ENCODE results near the gene NTM. TPM values are rescaled to one million over a fixed set of nuclear protein-coding genes. Genes with fewer than 3 reads are reported as not detected.

NTM gene
- total RNA-seq, 4 donors from 2014 or later: 3.6 to 11.8 (median 7.8) TPM

DNA sequence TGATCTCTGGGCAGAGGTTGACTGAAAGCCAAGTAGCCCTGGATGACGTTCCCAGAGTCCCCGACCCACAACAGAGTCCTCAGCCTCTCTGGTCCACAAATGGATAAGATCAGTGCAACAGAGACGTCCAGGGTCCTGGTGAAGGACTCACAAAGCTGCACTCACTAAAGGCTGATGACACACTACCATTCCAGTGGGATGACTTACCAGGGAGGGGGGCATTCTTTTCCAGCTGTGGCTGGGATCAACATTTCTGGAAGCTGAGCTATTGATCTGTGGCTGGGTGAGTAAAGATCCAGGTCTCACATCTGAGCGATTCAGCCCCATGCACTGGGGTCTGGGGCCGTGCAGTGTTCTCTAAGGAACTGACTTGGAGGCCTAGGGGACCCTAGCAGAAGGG lies 296.2 kb downstream of the NTM start:
- Histone ChIP-seq H3K27ac (no peak overlapping the region), H3K27me3 (peaks cover 4% of the 10 kb centered on the region), H3K36me3 (no peaks in the 10 kb centered on the region), H3K4me1 (no peaks in the 10 kb centered on the region), H3K4me3 (no peak overlapping the region), H3K9me3 (no peaks in the 10 kb centered on the region)
- no peak for ATAC-seq
- TF ChIP-seq EP300 (IDR thresholded peaks at IDR 0.05) (no peak), POLR2AphosphoS5 (IDR thresholded peaks at IDR 0.05) (no peak), POLR2A (IDR thresholded peaks at IDR 0.05) (no peak)
- TF ChIP-seq, protein P1, sequence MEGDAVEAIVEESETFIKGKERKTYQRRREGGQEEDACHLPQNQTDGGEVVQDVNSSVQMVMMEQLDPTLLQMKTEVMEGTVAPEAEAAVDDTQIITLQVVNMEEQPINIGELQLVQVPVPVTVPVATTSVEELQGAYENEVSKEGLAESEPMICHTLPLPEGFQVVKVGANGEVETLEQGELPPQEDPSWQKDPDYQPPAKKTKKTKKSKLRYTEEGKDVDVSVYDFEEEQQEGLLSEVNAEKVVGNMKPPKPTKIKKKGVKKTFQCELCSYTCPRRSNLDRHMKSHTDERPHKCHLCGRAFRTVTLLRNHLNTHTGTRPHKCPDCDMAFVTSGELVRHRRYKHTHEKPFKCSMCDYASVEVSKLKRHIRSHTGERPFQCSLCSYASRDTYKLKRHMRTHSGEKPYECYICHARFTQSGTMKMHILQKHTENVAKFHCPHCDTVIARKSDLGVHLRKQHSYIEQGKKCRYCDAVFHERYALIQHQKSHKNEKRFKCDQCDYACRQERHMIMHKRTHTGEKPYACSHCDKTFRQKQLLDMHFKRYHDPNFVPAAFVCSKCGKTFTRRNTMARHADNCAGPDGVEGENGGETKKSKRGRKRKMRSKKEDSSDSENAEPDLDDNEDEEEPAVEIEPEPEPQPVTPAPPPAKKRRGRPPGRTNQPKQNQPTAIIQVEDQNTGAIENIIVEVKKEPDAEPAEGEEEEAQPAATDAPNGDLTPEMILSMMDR (IDR thresholded peaks at IDR 0.05): no peak
- WGBS, 2 donors (ENCODE audit: low coverage in 1 of 2): no CpG with 5 or more reads among the region's 5 CpGs

DNA sequence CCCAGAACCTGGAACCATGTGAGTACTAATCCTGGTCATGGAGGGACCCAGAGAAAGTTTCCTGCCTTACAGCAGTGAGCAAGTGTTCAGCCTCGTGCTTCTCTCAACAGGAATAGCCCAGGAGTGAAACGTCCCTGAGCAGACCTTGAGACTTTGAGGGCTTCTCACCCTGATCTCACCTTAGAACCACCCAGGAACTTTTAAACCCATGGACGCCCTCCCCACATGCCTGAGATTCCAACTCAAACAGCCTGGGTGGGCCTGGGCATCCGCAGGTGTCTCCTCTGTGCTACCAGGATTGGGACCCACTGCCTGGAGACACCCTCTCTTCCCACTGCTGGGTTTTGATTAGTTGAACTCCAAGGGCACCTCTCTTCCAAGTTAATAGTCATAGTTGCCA lies 297.2 kb downstream of the NTM start:
- Histone ChIP-seq H3K9me3 (no peaks in the 10 kb centered on the region), H3K4me3 (no peak overlapping the region), H3K27ac (no peak overlapping the region), H3K36me3 (no peaks in the 10 kb centered on the region), H3K27me3 (peaks cover 4% of the 10 kb centered on the region), H3K4me1 (no peaks in the 10 kb centered on the region)
- TF ChIP-seq POLR2A (IDR thresholded peaks at IDR 0.05) (no peak), EP300 (IDR thresholded peaks at IDR 0.05) (no peak), POLR2AphosphoS5 (IDR thresholded peaks at IDR 0.05) (no peak)
- TF ChIP-seq, protein P1 (IDR thresholded peaks at IDR 0.05): no peak
- WGBS, 2 donors (ENCODE audit: low coverage in 1 of 2): 100% methylated on average over 3 of the region's 4 CpGs; no CpG with 5 or more reads in 1 of the 2 donors
- ATAC-seq: no peak

DNA sequence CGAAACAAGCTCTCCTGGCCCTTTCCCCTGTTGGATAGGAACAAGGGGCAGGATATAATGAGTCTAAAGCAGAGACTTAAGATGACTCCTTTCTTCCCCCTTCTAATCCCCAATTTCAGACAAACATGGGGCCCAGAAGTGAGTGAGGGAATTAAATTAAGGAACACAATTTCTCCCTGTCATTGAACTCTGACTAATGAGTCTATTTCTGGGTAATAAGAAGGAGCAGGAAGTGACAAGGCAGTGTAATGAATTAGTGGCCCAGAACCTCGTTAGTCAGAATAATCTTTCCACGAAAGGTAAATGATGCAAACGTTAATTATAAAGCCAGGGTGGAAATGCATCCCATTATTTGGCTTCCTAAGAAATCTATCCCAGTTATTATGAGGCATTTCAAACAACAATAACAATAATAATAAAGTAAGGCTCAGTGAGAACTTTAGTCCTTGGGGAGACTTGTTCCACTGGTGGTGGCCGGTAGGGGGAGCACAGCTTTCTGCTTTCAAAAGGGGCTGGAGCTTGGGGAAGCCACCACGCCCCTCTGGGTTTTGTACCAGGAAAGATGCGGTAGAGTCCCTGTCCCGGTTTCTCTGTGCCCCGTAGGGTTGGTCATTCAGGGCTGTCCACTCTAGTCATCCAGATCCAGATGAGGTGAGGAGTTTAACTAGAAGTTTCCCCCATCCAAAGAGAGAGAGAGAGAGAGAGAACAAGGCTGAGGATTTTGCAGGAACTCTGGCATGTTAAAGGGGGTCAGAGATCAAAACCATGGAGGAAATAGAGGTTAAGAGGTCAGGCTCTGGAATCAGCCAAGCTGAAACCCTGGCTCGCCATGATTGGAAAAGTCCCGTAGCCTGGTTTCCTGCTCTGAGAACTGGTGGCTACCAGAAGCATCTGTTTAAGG lies 298.3 kb downstream of the NTM start:
- H3K36me3 ChIP-seq: no peaks in the 10 kb centered on the region
- H3K9me3 ChIP-seq: no peaks in the 10 kb centered on the region
- no peak for ATAC-seq
- H3K27ac ChIP-seq: no peak overlapping the region
- TF ChIP-seq, protein P1 (IDR thresholded peaks at IDR 0.05): peak in 1 of 4 experiments; percentile 47
- TF ChIP-seq POLR2A (IDR thresholded peaks at IDR 0.05): no peak
- no peak for TF ChIP-seq EP300 (IDR thresholded peaks at IDR 0.05)
- no peak for TF ChIP-seq POLR2AphosphoS5 (IDR thresholded peaks at IDR 0.05)
- H3K27me3 ChIP-seq: peaks cover 7% of the 10 kb centered on the region
- H3K4me1 ChIP-seq: peaks cover 0 to under 1% (median 0%) of the 10 kb centered on the region in 3 donors
- WGBS, 2 donors (ENCODE audit: low coverage in 1 of 2): 36 to 37% methylated on average over 7 to 10 of the region's 11 CpGs
- H3K4me3 ChIP-seq: no peak overlapping the region

DNA sequence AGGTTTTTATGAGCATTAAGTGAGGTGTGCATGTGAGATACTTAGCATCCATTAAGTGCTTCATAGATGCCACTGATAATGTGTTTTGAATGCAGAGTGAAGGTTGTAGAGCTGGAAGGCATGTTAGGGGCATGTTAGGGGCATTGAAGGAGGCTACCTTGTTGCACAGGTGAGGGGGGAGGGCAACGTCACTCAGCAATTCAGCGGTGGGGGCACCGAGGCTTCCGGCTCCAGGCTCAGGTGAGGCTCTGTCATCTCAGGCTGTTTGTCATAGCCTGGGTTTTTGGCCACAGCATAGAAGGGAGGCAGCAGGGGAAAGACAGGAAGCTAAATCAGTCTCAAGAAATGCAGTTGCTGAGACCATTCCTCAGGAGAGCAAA lies 299.0 kb downstream of the NTM start:
- H3K4me1 ChIP-seq: peaks cover 0 to 7% (median 0%) of the 10 kb centered on the region in 3 donors
- H3K9me3 ChIP-seq: no peaks in the 10 kb centered on the region
- no peak overlapping the region for H3K4me3 ChIP-seq
- no peak overlapping the region for H3K27ac ChIP-seq
- WGBS, 2 donors (ENCODE audit: low coverage in 1 of 2): 85% methylated on average over 4 of the region's 4 CpGs; no CpG with 5 or more reads in 1 of the 2 donors
- no peaks in the 10 kb centered on the region for H3K36me3 ChIP-seq
- TF ChIP-seq EP300 (IDR thresholded peaks at IDR 0.05) (no peak), POLR2AphosphoS5 (IDR thresholded peaks at IDR 0.05) (no peak), POLR2A (IDR thresholded peaks at IDR 0.05) (no peak)
- TF ChIP-seq, protein P1 (IDR thresholded peaks at IDR 0.05): no peak
- peaks cover 7% of the 10 kb centered on the region for H3K27me3 ChIP-seq
- ATAC-seq: no peak

DNA sequence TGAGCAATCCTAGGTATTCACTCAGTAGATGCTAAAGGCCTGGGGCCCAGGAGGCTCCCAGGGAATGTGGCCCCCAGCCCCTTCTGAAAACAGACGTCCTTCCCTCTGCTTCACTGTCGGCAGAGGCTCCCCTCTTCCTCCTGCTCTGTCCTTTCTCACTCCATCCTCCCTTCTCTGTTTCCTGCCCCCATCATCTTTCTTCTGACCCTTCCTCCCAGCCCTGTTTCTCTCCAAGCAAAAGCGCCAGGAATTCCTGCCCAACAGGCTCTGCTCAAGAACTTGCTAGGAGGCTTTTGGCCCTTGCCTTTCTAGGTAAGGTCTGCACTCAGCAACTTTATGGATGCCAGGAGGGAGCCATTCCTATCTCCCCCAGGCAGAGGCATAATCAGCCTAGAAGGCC lies 300.5 kb downstream of the NTM start:
- 75 to 100% methylated on average over 1 to 2 of the region's 3 CpGs for WGBS, 2 donors (ENCODE audit: low coverage in 1 of 2)
- H3K4me3 ChIP-seq: no peak overlapping the region

More for the DNA sequence above, 300.5 kb downstream of the NTM start:
- ATAC-seq: no peak
- H3K27ac ChIP-seq: no peak overlapping the region
- no peaks in the 10 kb centered on the region for H3K9me3 ChIP-seq
- H3K27me3 ChIP-seq: peaks cover 7% of the 10 kb centered on the region
- TF ChIP-seq, protein P1 (IDR thresholded peaks at IDR 0.05): no peak
- no peak for TF ChIP-seq EP300 (IDR thresholded peaks at IDR 0.05)
- TF ChIP-seq POLR2AphosphoS5 (IDR thresholded peaks at IDR 0.05): no peak
- no peak for TF ChIP-seq POLR2A (IDR thresholded peaks at IDR 0.05)
- H3K4me1 ChIP-seq: peaks cover 0 to 13% (median 0%) of the 10 kb centered on the region in 3 donors
- H3K36me3 ChIP-seq: no peaks in the 10 kb centered on the region
